HUES64 (cell line): ENCODE results near the gene MYCBPAP.

Experiments
- H3K27ac ChIP-seq: 2 replicates; pipeline ENCODE4 v1.7.0; 2013; ENCODE audit warnings: low read depth, low read length, inconsistent platforms
- H3K27me3 ChIP-seq: 2 replicates; pipeline ENCODE4 v1.6.1; 2013; ENCODE audit warnings: mild to moderate bottlenecking, low read length; ENCODE audit not compliant: insufficient read depth
- H3K36me3 ChIP-seq: 2 replicates; pipeline ENCODE4 v1.6.1; 2013; ENCODE audit warnings: mild to moderate bottlenecking, low read length; ENCODE audit not compliant: insufficient read depth
- H3K4me1 ChIP-seq: 2 replicates; pipeline ENCODE4 v1.6.1; 2013; ENCODE audit warnings: mild to moderate bottlenecking, low read length, moderate library complexity; ENCODE audit not compliant: insufficient read depth
- H3K4me3 ChIP-seq: 2 replicates; pipeline ENCODE4 v1.5.1; 2013; ENCODE audit warnings: mild to moderate bottlenecking, low read length, moderate library complexity
- H3K9ac ChIP-seq: 2 replicates; pipeline ENCODE4 v1.6.1; 2013; ENCODE audit warnings: mild to moderate bottlenecking, low read depth, low read length
- H3K9me3 ChIP-seq: 2 replicates; pipeline ENCODE4 v1.6.1; 2013; ENCODE audit warnings: low read depth, low read length; ENCODE audit not compliant: insufficient read depth
- WGBS: fragments of 150-250, 120-280 bp; methylation state at CpG from one replicate; pipeline ENCODE4 v1.1.7; 2013; ENCODE audit warnings: missing lambda C conversion rate; 5-methylcytosine and 5-hydroxymethylcytosine counted together

MYCBPAP gene

GRCh38 chr17:50570528-50570927, 62.3 kb downstream of the MYCBPAP start:
- H3K27me3 ChIP-seq = peaks cover 22% of the 10 kb centered on the region
- no peaks in the 10 kb centered on the region for H3K36me3 ChIP-seq
- H3K4me3 ChIP-seq = no peak overlapping the region
- H3K4me1 ChIP-seq = peaks cover 6% of the 10 kb centered on the region; the same call in 1 of the 2 replicates
- 53% methylated on average over 7 of the region's 7 CpGs for WGBS
- H3K9me3 ChIP-seq = no peaks in the 10 kb centered on the region
- no peak overlapping the region for H3K9ac ChIP-seq
- H3K27ac ChIP-seq = no peak overlapping the region

- Histone ChIP-seq H3K27ac (no peak overlapping the region), H3K4me1 (peaks cover 6% of the 10 kb centered on the region; the same call in 1 of the 2 replicates), H3K4me3 (no peak overlapping the region), H3K27me3 (peaks cover 11% of the 10 kb centered on the region), H3K36me3 (no peaks in the 10 kb centered on the region), H3K9ac (no peak overlapping the region), H3K9me3 (no peaks in the 10 kb centered on the region)
- 84% methylated on average over 19 of the region's 19 CpGs for WGBS
Observed at GRCh38 chr17:50571681-50572080, 63.4 kb downstream of the MYCBPAP start.

GRCh38 chr17:50572541-50572940, 64.3 kb downstream of the MYCBPAP start:
- Histone ChIP-seq H3K36me3 (no peaks in the 10 kb centered on the region), H3K27ac (no peak overlapping the region), H3K4me1 (peaks cover 6% of the 10 kb centered on the region; the same call in 1 of the 2 replicates), H3K4me3 (no peak overlapping the region), H3K27me3 (peaks cover 4% of the 10 kb centered on the region), H3K9me3 (no peaks in the 10 kb centered on the region), H3K9ac (no peak overlapping the region)
- 94% methylated on average over 20 of the region's 20 CpGs for WGBS

GRCh38 chr17:50573866-50574611, 65.8 kb downstream of the MYCBPAP start:
- Histone ChIP-seq H3K27me3 (no peaks in the 10 kb centered on the region), H3K4me1 (peaks cover 6% of the 10 kb centered on the region; the same call in 1 of the 2 replicates), H3K9ac (no peak overlapping the region), H3K4me3 (no peak overlapping the region), H3K36me3 (no peaks in the 10 kb centered on the region), H3K9me3 (no peaks in the 10 kb centered on the region), H3K27ac (no peak overlapping the region)
- WGBS = 90% methylated on average over 12 of the region's 12 CpGs

- H3K4me1 ChIP-seq = no peaks in the 10 kb centered on the region
- 90% methylated on average over 33 of the region's 33 CpGs for WGBS
- H3K4me3 ChIP-seq = no peak overlapping the region
- H3K9me3 ChIP-seq = no peaks in the 10 kb centered on the region
- no peak overlapping the region for H3K27ac ChIP-seq
- no peaks in the 10 kb centered on the region for H3K36me3 ChIP-seq
- no peaks in the 10 kb centered on the region for H3K27me3 ChIP-seq
- H3K9ac ChIP-seq = no peak overlapping the region
Observed at GRCh38 chr17:50575581-50576210, 67.5 kb downstream of the MYCBPAP start.

- H3K9me3 ChIP-seq = no peaks in the 10 kb centered on the region
- no peak overlapping the region for H3K27ac ChIP-seq
- no peaks in the 10 kb centered on the region; the same call in 1 of the 2 replicates for H3K27me3 ChIP-seq
- 93% methylated on average over 13 of the region's 13 CpGs for whole genome bisulfite sequencing
- no peak overlapping the region for H3K4me3 ChIP-seq
- no peaks in the 10 kb centered on the region for H3K4me1 ChIP-seq
- no peaks in the 10 kb centered on the region for H3K36me3 ChIP-seq
- H3K9ac ChIP-seq = no peak overlapping the region
Observed at GRCh38 chr17:50576864-50577263, 68.6 kb downstream of the MYCBPAP start.

GRCh38 chr17:50577451-50577954, 69.3 kb downstream of the MYCBPAP start:
- H3K9ac ChIP-seq = no peak overlapping the region

GRCh38 chr17:50578173-50578572, 69.9 kb downstream of the MYCBPAP start:
- no peaks in the 10 kb centered on the region for H3K4me1 ChIP-seq
- no peaks in the 10 kb centered on the region for H3K9me3 ChIP-seq
- H3K9ac ChIP-seq = no peak overlapping the region
- no peak overlapping the region for H3K27ac ChIP-seq
- no peaks in the 10 kb centered on the region; the same call in 1 of the 2 replicates for H3K27me3 ChIP-seq
- H3K4me3 ChIP-seq = no peak overlapping the region
- no peaks in the 10 kb centered on the region for H3K36me3 ChIP-seq
- 92% methylated on average over 16 of the region's 16 CpGs for WGBS

More at GRCh38 chr17:50577451-50577954, 69.3 kb downstream of the MYCBPAP start:
- Histone ChIP-seq H3K9me3 (no peaks in the 10 kb centered on the region), H3K4me3 (no peak overlapping the region), H3K27me3 (no peaks in the 10 kb centered on the region; the same call in 1 of the 2 replicates), H3K27ac (no peak overlapping the region), H3K4me1 (no peaks in the 10 kb centered on the region), H3K36me3 (no peaks in the 10 kb centered on the region)
- WGBS = 93% methylated on average over 13 of the region's 13 CpGs

- no peak overlapping the region for H3K4me3 ChIP-seq
- WGBS = 89% methylated on average over 7 of the region's 7 CpGs
- no peak overlapping the region for H3K27ac ChIP-seq
- H3K9ac ChIP-seq = no peak overlapping the region
- H3K36me3 ChIP-seq = no peaks in the 10 kb centered on the region
- H3K9me3 ChIP-seq = no peaks in the 10 kb centered on the region
- no peaks in the 10 kb centered on the region; the same call in 1 of the 2 replicates for H3K27me3 ChIP-seq
- H3K4me1 ChIP-seq = peaks cover 5% of the 10 kb centered on the region; the same call in 1 of the 2 replicates
Observed at GRCh38 chr17:50579399-50579798, 71.2 kb downstream of the MYCBPAP start.

- peaks cover 5% of the 10 kb centered on the region; the same call in 1 of the 2 replicates for H3K4me1 ChIP-seq
- no peaks in the 10 kb centered on the region for H3K36me3 ChIP-seq
- no peaks in the 10 kb centered on the region; the same call in 1 of the 2 replicates for H3K27me3 ChIP-seq
- no peak overlapping the region for H3K9ac ChIP-seq
- no peaks in the 10 kb centered on the region for H3K9me3 ChIP-seq
- H3K27ac ChIP-seq = no peak overlapping the region
- no peak overlapping the region for H3K4me3 ChIP-seq
- 89% methylated on average over 9 of the region's 9 CpGs for WGBS
Observed at GRCh38 chr17:50580646-50581045, 72.4 kb downstream of the MYCBPAP start.
